NB4 (cell line): ENCODE results near the gene JAK2.

Experiments
- CTCF ChIP-seq: IDR thresholded peaks from one replicate; pipeline ENCODE4 v1.5.1; 2012; ENCODE audit warnings: low read depth, low read length
- MAX ChIP-seq: IDR thresholded peaks from 2 replicates; pipeline ENCODE4 v1.6.1; 2011; ENCODE audit warnings: low read depth, low read length
- MYC ChIP-seq: IDR thresholded peaks from 2 replicates; pipeline ENCODE4 v1.6.1; 2011; ENCODE audit warnings: low read depth, low read length
- POLR2A ChIP-seq: IDR thresholded peaks from 2 replicates; pipeline ENCODE4 v1.6.1; 2011; ENCODE audit warnings: mild to moderate bottlenecking; ENCODE audit not compliant: insufficient read length; ENCODE audit errors: extremely low read depth

GRCh38 chr9:4997631-4998030 lies 12.6 kb downstream of the JAK2 start:
- TF ChIP-seq POLR2A, result no peak
- no peak for TF ChIP-seq MAX
- no peak for TF ChIP-seq CTCF
- no peak for TF ChIP-seq MYC
